GM18511 (cell line): Measurements from ENCODE around the gene LEAP2.
"Not testable (repeated sequence)": the region's sequence is repeated elsewhere in the genome, so short reads cannot be mapped to it uniquely, and the experiment has no call there.

ENCODE experiments used
- ATAC-seq: cut with Tn5 transposase; IDR thresholded peaks from one replicate; pipeline ENCODE4 v1.9.1; 2021; ENCODE audit warnings: mild to moderate bottlenecking, moderate library complexity; ENCODE audit not compliant: unreplicated experiment

LEAP2 gene

GRCh38 chr5:132840313-132840712, 33.2 kb upstream of the LEAP2 start:
- no peak for ATAC-seq

GRCh38 chr5:132840896-132841295, 32.6 kb upstream of the LEAP2 start:
- no peak for ATAC-seq

GRCh38 chr5:132841305-132841704, 32.2 kb upstream of the LEAP2 start:
- ATAC-seq, result no peak

- ATAC-seq, result no peak
Measured at GRCh38 chr5:132848270-132848669, 25.2 kb upstream of the LEAP2 start.

GRCh38 chr5:132849347-132849746, 24.1 kb upstream of the LEAP2 start:
- ATAC-seq, result no peak

- no peak for ATAC-seq
Measured at GRCh38 chr5:132850066-132850465, 23.4 kb upstream of the LEAP2 start.

- ATAC-seq, result no peak
Measured at GRCh38 chr5:132853323-132853722, 20.1 kb upstream of the LEAP2 start.

GRCh38 chr5:132853790-132854189, 19.7 kb upstream of the LEAP2 start:
- no peak for ATAC-seq

- no peak for ATAC-seq
Measured at GRCh38 chr5:132854301-132854700, 19.2 kb upstream of the LEAP2 start.

- ATAC-seq, result not testable (repeated sequence)
Measured at GRCh38 chr5:132854992-132855391, 18.5 kb upstream of the LEAP2 start.

- no peak for ATAC-seq
Measured at GRCh38 chr5:132856011-132856410, 17.5 kb upstream of the LEAP2 start.

GRCh38 chr5:132859889-132860437, 13.5 kb upstream of the LEAP2 start:
- no peak for ATAC-seq

GRCh38 chr5:132860742-132861141, 12.7 kb upstream of the LEAP2 start:
- ATAC-seq, result no peak

GRCh38 chr5:132865668-132866341, 7.7 kb upstream of the LEAP2 start:
- peak; percentile 41 for ATAC-seq

GRCh38 chr5:132866342-132867045, 7.0 kb upstream of the LEAP2 start, which contains the start of the genes GDF9 and UQCRQ:
Gene GDF9, minus strand, starts transcription at chr5:132866469. Its CDS starts 1,936 bp downstream, at chr5:132864533.
Gene UQCRQ, plus strand, starts transcription at chr5:132866642. Its CDS starts 240 bp downstream, at chr5:132866882.
- ATAC-seq, result peak; percentile 99

- peak; percentile 23 for ATAC-seq
Measured at GRCh38 chr5:132867046-132867451, 6.4 kb upstream of the LEAP2 start.

GRCh38 chr5:132868754-132869153, 4.7 kb upstream of the LEAP2 start:
- no peak for ATAC-seq

- ATAC-seq, result no peak
Measured at GRCh38 chr5:132870801-132871200, 2.7 kb upstream of the LEAP2 start.

- no peak for ATAC-seq
Measured at GRCh38 chr5:132871459-132872284, 1.8 kb upstream of the LEAP2 start.

- no peak for ATAC-seq
Measured at GRCh38 chr5:132872788-132873118, 715 bp upstream of the LEAP2 start.

- no peak for ATAC-seq
Measured at GRCh38 chr5:132873930-132874271, 433 bp downstream of the LEAP2 start.
